NCI-H82 treated with DMSO at 0.1 percent for 48 hours (cell line): Measurements from ENCODE around the gene CEBPE.
"Not testable (repeated sequence)": the region's sequence is repeated elsewhere in the genome, so short reads cannot be mapped to it uniquely, and the experiment has no call there.

Source experiments
- DNase-seq: peaks from one replicate; lab custom pipeline; 2025; ENCODE audit not compliant: unreplicated experiment; lab: John Stamatoyannopoulos, UW

The CEBPE gene

GRCh38 chr14:23123419-23123818 is 4.4 kb upstream of the CEBPE start:
- DNase-seq: peak; percentile 79

GRCh38 chr14:23122086-23122485 is 3.0 kb upstream of the CEBPE start:
- DNase-seq: no peak

- DNase-seq: no peak
Measured at GRCh38 chr14:23121361-23121771, 2.3 kb upstream of the CEBPE start.

- peak; percentile 82 for DNase-seq
Measured at GRCh38 chr14:23120541-23121251, 1.6 kb upstream of the CEBPE start.

- DNase-seq: no peak
Measured at GRCh38 chr14:23119363-23120327, 590 bp upstream of the CEBPE start.

- DNase-seq: no peak
Measured at GRCh38 chr14:23117371-23118020, 1.6 kb downstream of the CEBPE start.

GRCh38 chr14:23115918-23116317 is 3.1 kb downstream of the CEBPE start:
- DNase-seq: no peak

GRCh38 chr14:23115039-23115731 is 3.9 kb downstream of the CEBPE start:
- no peak for DNase-seq

GRCh38 chr14:23114669-23115038 is 4.4 kb downstream of the CEBPE start:
- DNase-seq: no peak

- no peak for DNase-seq
Measured at GRCh38 chr14:23114120-23114458, 5.0 kb downstream of the CEBPE start.

GRCh38 chr14:23113431-23114119 is 5.5 kb downstream of the CEBPE start:
- no peak for DNase-seq

GRCh38 chr14:23112359-23113178 is 6.5 kb downstream of the CEBPE start:
- DNase-seq: no peak

- DNase-seq: no peak
Measured at GRCh38 chr14:23110579-23111365, 8.3 kb downstream of the CEBPE start.

- no peak for DNase-seq
Measured at GRCh38 chr14:23109769-23110168, 9.3 kb downstream of the CEBPE start.

GRCh38 chr14:23108169-23108568 is 10.9 kb downstream of the CEBPE start:
- not testable (repeated sequence) for DNase-seq

- not testable (repeated sequence) for DNase-seq
Measured at GRCh38 chr14:23107620-23108019, 11.4 kb downstream of the CEBPE start.

- no peak for DNase-seq
Measured at GRCh38 chr14:23106747-23107045, 12.4 kb downstream of the CEBPE start.

GRCh38 chr14:23105348-23105824 is 13.7 kb downstream of the CEBPE start:
- no peak for DNase-seq
